ENCODE measurements around the gene DACH1.

Gene DACH1

DNA sequence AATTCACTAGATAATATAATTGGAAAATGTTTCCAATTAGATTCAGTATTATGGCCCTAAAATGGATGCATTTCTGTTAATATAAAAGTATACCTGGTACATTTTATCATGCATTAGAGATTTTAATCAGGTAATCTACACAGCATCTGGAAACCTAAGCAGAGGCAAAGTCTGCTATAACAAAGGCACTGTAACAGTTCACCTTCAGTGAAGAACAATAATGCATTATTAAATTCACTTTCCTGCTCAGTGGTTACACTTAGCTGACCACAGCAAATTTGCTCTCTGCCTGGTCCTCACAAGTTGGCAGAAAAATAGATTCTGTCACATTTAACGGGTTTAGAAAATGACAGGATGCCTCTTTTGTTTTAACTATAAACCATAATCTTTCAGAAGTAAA is 326.9 kb downstream of the DACH1 start:
- no peak for DNase-seq

DNA sequence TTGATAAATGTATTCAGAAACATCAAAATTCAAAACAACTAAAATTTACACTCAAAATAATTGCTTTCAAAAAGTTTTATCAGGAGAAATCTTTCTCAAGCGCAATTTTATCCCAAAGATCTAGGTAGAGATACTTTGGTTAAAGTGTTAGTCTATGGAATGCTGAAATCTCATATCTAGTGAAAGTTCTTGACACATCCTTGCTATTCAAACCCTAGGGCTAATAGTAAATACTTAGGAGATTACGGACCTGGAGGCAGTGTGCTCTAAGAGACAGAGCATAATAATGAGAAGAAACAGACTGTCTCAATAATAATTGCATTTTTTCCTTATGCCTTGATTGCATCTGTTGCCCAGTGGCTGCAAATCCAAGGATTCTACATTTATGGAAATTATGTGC is 330.8 kb downstream of the DACH1 start:
- no peak for DNase-seq

DNA sequence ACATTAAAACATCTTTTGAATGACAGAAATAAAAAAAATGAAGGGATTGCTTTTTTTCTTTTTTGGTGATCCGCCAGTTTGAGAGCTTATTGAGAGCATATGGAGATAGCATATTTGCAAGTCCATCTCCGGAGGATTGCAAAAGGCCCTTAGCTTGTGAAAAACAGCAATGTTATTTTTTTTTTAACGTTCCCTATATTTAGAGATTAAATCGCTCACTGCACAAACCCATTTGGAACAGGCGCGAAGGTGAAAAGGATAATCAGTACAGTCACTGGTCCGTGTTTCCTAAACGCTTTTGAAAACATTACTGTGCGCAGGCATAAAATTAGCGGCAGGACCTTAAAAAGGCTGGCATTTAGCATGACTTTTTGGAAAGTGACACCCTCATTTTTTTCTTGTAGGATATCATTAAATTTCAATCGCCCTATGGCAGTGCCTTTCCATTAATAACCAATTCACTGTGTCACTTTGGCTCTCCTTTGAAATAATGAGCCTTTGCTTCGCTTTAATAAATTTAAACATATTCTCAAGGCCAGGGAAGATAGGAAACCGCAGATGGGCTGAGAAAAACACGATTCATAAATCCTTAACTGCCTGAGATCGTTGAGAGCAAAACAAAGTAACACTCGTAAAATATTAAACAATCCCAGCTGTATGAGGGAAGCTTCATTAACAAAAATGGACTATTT is 342.2 kb downstream of the DACH1 start:
- no peak for DNase-seq

DNA sequence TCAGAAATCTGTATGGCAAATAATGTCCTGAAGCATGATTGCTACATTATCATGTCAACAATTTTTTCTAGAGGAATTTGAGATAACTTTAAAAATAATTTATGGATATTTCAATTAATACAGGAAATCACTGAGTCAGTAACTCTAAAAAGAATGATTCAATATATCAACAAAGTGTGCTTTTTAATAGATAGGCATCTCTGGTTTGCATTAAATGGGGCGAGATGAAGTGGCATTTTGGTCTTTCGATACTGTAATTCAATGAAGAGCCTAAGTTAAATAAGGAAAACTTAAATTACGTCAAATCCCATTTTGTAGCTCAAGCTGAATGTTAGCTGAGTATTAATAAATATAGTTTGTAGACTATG is 342.8 kb downstream of the DACH1 start:
- no peak for DNase-seq

DNA sequence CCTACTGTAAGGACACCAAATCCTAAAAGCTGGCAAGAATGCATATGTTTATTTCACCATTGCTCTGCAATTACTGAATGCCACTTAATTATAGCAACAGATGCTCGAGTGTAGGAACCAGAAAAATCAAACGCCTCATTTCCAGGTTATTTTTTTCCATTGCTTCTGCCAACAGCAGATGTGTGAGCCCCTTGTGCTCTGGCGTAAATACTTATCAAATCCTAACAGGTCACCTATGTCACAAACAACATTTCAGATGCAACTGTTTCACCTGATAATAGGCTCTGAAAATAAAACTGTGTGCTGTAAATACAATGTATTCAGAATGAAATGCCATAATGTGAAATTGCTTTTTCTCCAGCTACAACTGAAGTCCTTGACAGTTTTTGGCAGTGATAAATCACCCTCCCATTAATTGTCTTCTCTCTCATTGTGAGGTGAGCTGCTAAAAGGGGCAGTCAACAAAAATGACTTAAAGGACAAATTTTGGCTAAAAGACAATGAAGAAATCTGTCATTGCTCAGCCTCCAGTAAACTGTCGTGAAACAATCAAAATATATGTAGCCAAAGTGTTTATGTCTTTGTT is 344.0 kb downstream of the DACH1 start:
- DNase-seq: no peak

DNA sequence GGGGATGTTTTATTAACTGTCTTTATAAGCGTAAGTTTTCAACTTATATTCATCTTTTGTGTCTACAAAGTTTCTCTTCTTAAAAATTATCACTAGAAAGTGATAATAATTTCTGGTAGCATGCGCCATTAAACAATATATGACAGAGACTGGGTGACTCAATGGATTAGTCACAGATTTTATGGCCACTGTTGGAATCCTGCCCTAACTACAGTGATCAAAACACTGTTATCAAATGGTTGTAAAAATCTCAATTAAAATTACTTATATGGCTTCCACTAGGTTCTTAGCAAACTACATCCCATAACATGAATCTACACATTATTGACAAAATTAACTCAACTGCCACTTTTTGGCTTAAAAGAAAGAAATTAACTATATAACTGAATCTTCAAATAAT is 350.0 kb downstream of the DACH1 start:
- DNase-seq: no peak

DNA sequence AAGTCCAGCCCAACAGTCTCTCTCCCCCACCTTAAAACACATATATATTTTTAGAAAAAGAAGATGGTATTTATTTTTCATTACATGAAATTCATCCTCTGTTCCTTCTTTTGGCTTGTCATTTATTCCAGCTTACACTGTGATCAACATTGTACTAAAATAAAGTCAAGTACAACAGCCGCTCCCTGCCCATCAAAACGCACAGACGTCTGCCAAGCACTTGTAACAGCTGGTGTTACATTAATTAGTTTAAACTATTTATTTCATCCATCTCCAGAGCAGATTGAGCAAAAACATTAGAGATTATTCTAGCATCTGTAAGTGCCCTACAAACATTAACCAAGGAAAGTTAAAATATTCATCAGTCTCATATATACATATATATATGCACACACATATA is 350.5 kb downstream of the DACH1 start:
- DNase-seq: no peak

DNA sequence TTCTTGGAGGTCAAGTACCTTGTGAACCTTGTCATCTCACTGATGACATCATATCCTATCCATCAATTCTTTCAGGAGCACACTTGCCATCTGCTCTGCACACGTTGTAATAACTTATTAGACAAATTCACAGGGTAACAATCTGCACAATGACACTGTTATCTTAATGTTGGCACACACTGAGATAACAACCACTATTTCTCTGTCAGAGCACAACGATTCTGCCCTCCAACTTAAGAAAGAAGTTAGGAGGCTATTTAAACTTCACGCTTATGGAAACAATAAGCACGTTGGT is 351.3 kb downstream of the DACH1 start:
- no peak for DNase-seq

DNA sequence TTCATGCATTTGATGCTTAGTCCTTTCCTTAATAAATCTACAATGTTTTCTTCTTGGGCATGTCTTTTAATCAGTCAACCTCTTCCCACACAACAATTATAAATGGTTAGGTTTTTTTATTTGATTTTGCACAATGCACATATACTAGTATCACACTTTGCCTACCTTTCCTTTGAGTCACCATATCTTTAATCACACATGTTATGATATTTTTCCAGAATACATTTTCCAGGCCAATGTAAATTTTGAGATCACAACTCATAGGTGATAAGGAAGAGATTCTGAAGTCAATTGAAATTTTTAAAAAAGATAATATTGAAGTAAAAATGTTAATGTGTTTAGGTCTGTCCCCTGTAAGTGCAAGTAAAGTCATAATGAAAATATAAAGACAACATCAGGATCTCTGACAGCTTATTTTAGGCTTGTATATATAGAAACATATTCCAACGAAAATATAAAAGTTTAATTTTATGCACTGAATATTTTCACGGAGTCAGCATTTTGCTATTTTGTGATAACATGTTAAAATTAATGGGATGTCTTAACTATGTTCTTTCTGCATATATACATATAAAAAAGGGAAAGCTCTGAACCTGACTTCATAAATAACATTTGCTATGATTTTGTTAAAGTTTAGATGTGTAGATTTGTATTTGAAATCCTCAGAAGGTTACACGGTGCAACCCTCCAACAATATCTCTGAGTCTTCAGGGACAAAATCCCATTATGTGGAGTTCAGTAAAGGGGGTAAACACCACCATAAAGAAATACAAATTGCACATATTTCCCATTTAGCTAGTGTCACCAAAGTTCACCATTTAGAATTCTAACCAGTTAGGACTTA is 351.9 kb downstream of the DACH1 start:
- DNase-seq: no peak

DNA sequence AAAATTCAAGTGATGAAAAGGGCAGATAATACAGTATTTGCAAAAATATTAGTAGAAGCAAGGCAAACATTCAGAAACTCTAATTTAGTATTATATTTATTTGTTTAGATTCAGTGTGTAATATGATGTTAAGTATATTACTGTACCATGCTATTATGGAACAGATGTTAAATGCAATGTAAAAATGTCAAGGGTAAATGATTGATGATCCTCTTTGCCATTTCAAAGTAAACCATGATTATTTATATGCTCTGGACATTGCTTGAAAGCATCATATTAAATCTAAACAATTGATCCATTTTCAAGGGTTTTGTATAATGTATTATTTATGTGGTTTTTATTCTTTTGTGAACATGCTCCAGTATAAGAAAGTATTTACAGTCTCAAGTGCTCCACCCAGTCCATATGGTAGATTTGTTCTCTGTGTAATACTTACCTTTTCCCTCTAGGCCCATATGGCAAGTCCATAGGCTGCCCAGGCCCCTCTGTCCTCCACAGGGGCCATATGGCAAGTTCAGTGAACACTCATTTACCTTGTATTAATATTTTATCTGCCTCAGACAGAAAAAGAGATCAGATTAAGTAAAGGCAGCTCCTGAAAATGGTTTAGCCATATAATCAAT is 353.5 kb downstream of the DACH1 start:
- DNase-seq: no peak

DNA sequence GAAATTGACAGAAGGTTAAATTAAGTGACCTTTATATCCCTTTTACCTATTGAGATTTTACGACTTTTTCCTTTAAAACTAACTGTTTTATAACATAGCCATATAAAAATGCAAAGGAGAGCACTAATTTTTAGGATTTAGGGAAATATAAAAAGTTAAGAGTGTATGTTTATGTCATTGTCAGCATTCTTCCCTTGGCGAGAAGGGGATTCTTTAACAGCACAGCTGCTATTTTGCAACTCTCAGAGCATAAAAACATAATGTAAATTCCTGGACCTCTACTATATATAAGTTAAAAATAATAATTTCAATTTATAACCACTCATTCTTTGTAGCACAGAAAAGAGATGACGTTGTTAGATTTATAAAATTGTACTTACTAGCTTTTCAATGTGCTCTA is 363.2 kb downstream of the DACH1 start:
- DNase-seq: no peak

DNA sequence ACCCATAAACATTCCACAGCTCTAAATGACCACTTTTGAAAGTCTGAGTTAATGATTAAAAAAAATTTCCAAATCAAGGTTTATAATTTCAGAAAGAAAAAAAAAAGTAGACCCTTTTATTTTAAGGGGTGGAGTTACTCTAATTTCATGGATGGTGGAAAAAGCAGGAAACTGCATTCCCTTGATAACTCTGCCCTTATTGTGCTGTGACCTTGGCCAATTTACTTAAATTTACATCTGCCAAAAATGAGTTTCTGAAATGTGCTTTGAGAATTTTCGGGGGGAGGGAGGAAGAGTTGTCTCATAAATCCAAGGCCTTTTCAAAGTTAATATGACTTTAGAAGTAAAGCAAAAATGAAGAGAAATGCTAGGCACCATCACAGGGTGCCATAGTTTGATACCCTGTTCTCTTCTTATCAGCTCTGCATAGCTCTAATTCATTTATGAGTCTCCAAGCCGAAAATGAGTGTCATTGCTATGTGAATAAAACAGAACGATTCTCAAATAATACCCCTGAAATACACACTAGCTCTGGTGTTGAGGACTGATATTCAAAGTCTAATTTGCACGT is 367.0 kb downstream of the DACH1 start:
- DNase-seq: no peak

DNA sequence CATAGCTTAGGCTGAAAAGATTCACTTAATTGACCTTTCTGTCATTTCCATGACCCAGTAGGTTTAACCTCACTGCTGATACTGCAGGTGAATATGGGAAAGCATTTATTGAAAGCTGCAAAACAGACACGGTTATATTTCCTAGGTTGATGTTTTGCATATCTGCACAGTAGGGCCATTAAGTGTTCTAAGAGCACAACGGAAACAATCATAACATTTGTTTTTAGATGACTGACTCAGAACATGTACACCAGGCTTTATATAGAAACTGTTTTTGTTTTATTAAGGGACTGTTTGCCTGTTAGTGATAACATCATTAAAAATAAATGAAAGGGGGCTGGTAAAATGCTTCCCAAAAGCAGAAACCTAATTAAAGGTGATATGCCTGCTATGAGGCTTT is 367.8 kb downstream of the DACH1 start:
- no peak for DNase-seq

DNA sequence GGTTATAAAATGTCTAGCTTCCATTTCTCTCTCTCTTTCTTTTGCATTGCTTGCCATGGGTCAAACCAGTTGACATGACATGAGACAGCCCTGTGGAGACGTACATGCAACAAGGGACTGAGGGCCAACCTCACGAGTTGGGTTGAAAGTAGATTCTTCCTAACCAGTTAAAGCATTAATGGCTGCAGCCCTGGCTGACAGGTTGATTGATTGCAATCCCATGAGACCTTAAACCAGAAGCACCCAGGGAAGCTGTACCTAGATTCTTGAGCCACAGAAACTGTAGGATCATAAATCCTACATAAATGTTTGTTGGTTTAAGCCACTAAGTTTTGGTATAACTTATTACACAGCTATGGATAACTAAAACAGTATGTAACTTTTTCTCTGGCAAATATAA is 373.8 kb downstream of the DACH1 start:
- DNase-seq: no peak

DNA sequence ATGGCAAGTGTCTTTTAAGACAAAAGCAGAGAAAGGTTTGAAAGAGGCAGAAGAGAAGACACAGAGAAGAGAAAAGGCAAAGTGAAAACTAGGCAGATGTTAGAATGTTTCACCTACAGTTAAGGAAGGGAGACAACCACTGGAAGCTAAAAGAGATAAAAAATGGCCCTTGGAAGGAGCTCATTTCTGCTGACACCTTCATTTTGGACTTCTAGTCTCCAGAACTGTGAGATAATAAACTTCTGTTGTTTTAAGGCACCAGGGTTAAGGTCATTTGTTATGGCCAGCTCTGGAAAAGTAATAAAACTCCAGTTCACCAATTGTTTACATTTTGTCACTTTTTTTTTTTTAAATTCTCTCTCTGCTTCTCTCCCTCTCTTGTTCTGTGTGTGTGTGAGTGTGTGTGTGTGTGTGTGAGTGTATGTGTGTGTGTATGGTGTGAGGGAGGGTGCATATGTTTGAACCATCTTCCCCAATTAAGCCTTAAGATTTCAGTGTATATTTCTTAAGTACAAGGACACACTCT is 374.6 kb downstream of the DACH1 start:
- DNase-seq: no peak

DNA sequence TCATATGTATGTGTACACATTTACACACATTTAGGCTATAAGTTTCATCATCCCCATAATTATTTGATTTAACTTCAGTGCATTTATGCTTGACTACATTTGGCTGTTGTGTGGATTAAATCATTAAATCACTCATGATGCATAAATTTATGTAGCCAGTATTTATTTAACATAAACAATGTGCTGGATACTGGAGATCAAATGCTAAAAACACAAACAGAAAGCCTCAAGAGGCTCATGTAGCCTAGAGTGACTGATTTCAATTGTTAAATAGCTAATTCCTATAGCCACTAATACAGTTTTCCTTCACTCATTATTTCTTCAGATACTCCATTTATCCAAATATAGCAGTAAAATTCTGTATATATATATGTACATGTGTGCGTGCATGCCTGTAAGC is 376.0 kb downstream of the DACH1 start:
- no peak for DNase-seq

DNA sequence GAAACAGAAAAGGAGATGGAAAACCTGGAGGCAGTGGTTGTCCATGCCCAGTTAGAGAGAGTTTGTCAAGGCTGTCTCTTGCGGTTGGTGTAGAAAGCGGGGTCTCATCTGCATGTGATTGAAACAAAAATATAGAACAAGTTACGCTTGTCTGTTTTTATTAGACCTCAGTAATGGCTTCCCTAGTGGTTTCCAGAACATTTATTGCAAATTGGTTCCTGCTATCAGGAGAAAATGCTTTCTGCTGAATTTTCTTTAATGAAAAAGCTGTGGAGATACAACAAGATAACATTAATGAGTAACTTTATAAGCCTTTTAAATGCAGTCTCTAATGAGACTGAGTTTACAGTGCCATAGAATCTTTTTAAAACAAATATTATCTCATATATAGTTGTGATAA is 378.0 kb downstream of the DACH1 start:
- no peak for DNase-seq

DNA sequence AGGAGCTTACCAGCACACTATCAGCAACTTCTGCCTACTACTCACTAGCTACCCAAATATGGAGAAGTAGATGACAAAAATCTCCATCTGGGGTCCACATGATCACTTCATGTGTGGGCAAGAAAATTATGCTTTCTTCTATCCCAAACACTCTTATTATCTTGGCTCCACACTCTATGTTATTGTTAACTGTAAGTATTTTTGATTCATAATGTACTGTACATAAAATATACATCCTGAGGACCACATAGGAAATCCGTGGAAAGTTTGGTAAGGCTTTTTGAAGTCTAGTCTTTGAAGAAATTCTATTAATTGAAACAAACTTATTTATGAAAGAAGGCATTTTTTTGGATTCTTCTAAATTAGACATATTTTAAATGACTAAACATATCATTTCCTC is 378.8 kb downstream of the DACH1 start:
- DNase-seq: no peak

DNA sequence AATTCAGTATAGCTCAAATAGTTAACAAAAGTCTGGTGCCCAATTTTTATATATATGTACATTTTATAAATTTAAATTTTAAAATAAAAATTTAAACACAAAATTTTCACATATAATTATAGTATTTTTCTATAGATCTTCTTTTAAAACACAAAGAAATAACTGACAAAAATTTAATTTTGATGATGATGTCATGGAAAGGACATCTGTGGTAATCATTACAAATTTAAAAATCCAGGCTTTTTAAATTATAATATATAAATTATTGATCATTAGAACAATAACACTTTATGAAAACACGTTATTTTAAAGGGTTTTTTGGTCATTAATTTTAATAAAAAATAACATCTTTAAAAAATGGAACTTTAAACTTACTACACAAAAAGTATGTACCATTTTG is 381.1 kb downstream of the DACH1 start:
- DNase-seq: no peak

DNA sequence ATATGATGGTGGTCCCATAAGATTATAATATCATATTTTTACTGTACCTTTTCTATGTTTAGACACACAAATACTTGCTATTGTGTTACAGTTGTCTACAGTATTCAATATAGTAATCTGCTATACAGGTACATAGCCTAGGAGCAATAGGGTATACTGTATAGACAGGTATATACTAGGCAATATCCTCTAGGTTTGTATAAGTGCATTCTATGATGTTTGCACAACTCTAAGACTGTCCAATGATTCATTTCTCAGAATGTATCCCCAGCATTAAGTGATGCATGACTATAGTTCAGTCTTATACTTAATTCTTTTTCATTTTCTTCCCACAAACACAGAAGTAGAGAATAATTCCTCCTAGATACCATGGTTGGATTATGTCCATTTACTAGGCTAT is 383.3 kb downstream of the DACH1 start:
- no peak for DNase-seq

DNA sequence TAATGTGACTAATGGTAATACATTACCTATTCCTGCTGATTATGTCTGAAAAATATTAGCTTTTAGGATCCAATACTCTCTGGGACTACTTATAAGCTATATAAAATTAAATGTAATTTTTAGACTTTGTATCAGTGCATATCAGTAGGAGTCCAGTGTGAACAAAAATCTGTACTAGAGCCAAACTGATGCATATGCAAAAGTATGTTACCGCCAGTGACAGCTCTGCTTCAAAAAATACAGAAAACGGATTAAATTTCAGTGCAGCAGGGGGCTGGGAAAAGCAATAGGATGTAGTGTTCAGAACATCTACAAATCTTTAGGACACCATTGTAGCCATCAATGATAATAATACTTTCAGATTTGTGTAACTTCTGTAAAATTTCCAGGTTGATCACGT is 385.5 kb downstream of the DACH1 start:
- no peak for DNase-seq

DNA sequence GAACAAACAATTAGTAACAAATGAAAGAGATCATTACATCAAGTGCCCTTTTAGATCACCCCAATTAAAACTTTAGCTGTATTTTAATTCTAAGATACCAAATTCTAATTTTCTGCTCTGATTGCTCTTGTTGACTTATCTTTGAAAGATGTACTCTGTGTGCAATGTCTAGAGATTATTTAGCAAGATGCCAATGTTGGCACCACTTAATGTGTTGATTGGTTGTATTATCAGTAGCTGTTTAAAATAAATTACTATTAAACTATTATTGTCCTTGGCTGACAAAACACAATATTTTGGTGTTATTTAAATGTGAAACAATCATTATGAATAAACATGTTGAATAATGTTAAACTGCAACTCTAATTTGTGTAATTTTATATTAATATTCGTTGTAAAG is 386.0 kb downstream of the DACH1 start:
- DNase-seq: no peak

DNA sequence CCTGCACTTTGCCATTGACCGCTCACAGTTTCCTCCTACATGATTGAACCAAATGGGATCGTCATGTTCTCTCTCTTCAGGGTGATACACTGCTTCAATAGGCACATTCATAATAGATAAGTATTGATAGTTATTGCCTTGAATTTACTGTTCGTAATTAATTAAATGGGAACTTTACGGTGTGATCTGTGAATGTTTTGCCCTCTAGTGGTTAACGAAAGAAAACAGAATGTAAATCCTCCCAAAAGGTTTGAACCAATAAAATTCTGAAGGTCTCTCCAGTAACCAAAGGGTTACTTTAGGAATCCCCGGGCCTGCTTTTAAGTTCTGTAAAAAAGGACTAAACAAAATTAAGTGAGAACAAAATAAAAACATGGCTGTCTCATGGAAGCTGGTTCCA is 389.3 kb downstream of the DACH1 start:
- DNase-seq: peak; percentile 41

DNA sequence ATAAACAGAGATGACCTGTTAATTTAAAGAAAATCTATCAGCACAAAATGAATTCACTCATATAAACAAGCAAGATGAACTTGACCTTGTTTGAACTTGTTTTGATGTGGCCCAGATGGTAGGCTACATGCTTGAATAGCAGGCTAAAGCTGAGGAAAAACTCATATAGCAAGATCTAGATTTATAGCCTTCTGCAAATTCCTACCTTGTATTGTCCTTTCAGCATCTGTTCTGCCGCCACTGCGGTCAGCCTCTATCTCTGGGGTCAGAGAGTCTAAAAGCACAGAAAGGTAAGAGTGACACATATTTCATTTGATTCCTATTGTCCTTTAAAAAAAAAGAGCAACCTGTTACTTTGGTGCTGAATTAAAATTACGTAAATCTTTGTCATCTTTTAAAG is 392.1 kb downstream of the DACH1 start:
- no peak for DNase-seq
